WI38 (cell line): ENCODE data around the gene BTBD3.

Source experiments
- H3K4me3 ChIP-seq: 2 replicates; pipeline ENCODE4 v1.5.1; 2011; ENCODE audit warnings: low read depth, mild to moderate bottlenecking, control low read depth, low read length
- TF ChIP-seq, protein P1 (sequence below): IDR thresholded peaks from 2 replicates; pipeline ENCODE4 v1.5.1; 2012; ENCODE audit warnings: low read depth, mild to moderate bottlenecking, control low read depth, low read length

The BTBD3 gene

GRCh38 chr20:11902285-11902697 is 15.4 kb upstream of the BTBD3 start:
- no peak overlapping the region for H3K4me3 ChIP-seq
- TF ChIP-seq, protein P1, sequence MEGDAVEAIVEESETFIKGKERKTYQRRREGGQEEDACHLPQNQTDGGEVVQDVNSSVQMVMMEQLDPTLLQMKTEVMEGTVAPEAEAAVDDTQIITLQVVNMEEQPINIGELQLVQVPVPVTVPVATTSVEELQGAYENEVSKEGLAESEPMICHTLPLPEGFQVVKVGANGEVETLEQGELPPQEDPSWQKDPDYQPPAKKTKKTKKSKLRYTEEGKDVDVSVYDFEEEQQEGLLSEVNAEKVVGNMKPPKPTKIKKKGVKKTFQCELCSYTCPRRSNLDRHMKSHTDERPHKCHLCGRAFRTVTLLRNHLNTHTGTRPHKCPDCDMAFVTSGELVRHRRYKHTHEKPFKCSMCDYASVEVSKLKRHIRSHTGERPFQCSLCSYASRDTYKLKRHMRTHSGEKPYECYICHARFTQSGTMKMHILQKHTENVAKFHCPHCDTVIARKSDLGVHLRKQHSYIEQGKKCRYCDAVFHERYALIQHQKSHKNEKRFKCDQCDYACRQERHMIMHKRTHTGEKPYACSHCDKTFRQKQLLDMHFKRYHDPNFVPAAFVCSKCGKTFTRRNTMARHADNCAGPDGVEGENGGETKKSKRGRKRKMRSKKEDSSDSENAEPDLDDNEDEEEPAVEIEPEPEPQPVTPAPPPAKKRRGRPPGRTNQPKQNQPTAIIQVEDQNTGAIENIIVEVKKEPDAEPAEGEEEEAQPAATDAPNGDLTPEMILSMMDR, result no peak

DNA sequence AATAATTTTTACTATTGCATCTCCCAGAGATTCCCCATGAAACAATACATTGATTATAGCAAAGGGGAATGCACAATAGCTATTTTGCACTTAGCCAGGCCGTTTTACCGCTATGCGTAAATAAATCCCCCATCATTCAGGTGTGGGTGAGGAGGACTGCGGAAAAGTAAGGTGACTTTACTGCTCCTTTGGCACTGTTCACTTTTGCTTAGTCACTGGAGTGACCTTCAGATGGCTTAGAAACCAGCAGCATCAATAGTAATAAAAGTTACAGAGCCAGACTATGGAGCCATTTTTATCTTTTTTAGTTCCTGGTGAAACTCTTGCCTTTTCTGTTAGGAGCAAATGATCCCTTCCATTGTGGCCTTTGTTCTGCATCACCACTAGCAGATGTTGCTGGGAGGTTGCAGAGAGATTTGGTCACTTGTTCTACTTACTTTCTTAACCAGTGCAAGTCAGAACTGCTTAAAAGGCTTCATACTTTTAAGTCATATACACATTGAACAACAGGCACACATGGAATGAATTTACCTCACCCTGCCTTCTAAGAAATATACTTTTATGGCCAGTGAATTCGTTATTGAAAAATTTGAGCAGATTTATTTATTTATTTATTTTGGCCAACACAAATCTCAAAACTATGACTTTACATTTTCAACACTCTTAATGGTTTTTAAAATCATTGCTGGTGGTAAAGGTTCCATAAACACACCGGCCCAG is 12.1 kb upstream of the BTBD3 start:
- TF ChIP-seq, protein P1, result no peak
- no peak overlapping the region for H3K4me3 ChIP-seq

- no peak overlapping the region for H3K4me3 ChIP-seq
- TF ChIP-seq, protein P1, result no peak
These were observed 10.8 kb upstream of the BTBD3 start for GRCh38 chr20:11906626-11907480.

- TF ChIP-seq, protein P1, result no peak
- H3K4me3 ChIP-seq, result no peak overlapping the region
These were observed 10.1 kb upstream of the BTBD3 start for GRCh38 chr20:11907621-11908020.

DNA sequence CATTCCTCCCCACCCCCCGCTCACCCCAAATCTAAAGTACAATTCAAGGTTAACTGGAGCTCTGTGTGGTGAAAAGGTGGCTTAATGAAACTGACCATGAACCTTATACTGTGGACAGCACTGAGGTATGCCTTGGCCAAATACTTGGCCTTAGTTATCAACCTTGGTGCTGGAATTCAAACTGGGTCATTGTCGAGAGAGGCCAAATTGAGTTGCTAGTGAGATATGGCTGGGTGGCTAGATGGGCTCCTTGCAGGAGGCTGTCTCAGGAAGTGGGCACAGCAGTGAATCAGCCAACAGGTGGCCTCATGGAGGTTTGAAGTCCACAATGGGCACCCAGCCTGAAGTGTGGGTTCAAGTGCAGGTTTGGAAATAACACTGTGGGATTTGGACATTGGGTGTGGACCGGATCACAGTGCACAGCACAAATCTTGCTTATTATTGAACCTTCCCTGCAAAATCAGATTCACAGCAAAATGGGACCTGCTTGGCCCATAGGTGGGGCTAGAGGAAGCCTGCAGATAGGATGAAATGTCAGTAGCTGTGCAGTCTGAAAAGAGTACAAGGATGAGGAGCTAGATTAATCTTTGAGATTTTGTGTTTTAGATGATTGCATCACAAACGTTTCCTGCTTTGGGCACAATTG is 5.6 kb upstream of the BTBD3 start:
- TF ChIP-seq, protein P1, result no peak
- H3K4me3 ChIP-seq, result no peak overlapping the region

- H3K4me3 ChIP-seq, result no peak overlapping the region
- TF ChIP-seq, protein P1, result no peak
These were observed 4.9 kb upstream of the BTBD3 start for GRCh38 chr20:11912659-11913415.
